OCI-LY1 (cell line): ENCODE measurements around the gene FRMD4A.

Source experiments
- H2AFZ ChIP-seq: fragments of 200-600 bp; sonication (generic), shearing (Covaris generic); 2 replicates; pipeline ENCODE4 v1.6.0; 2014; ENCODE audit warnings: antibody characterized with exemption, mild to moderate bottlenecking, low read length
- H3F3A ChIP-seq: fragments of 200-600 bp; sonication (generic), shearing (Covaris generic); 2 replicates; pipeline ENCODE4 v1.6.0; 2014; ENCODE audit warnings: mild to moderate bottlenecking, antibody characterized with exemption, low read length, moderate library complexity; ENCODE audit not compliant: insufficient read depth
- H3K27ac ChIP-seq: fragments of 200-600 bp; sonication (generic); 2 replicates; pipeline ENCODE4 v1.5.1; 2014; ENCODE audit warnings: low read length, mixed run types, mild to moderate bottlenecking, low read depth; ENCODE audit not compliant: poor library complexity, severe bottlenecking
- H3K27me3 ChIP-seq: fragments of 200-600 bp; sonication (generic); 2 replicates; pipeline ENCODE4 v1.6.0; 2014; ENCODE audit warnings: antibody characterized with exemption, mild to moderate bottlenecking, low read length, moderate library complexity; ENCODE audit not compliant: insufficient read depth
- H3K36me3 ChIP-seq: fragments of 200-600 bp; sonication (generic); 2 replicates; pipeline ENCODE4 v1.6.1; 2014; ENCODE audit warnings: mild to moderate bottlenecking, antibody characterized with exemption, low read length, moderate library complexity, mixed read lengths; ENCODE audit not compliant: insufficient read depth
- H3K4me1 ChIP-seq: fragments of 200-600 bp; sonication (generic); 2 replicates; pipeline ENCODE4 v1.5.1; 2014; ENCODE audit warnings: mild to moderate bottlenecking, low read length, moderate library complexity; ENCODE audit not compliant: insufficient read depth, severe bottlenecking
- H3K4me2 ChIP-seq: fragments of 200-600 bp; sonication (generic), shearing (Covaris generic); 2 replicates; pipeline ENCODE4 v1.6.1; 2014; ENCODE audit warnings: low read length
- H3K4me3 ChIP-seq: fragments of 200-600 bp; sonication (generic); 2 replicates; pipeline ENCODE4 v1.5.1; 2014; ENCODE audit warnings: low read length, low read depth, mild to moderate bottlenecking, mixed read lengths; ENCODE audit not compliant: poor library complexity, severe bottlenecking
- H3K79me2 ChIP-seq: fragments of 200-600 bp; shearing (Covaris generic); 2 replicates; pipeline ENCODE4 v1.6.1; 2016; ENCODE audit warnings: mixed run types, low read length, mixed read lengths; ENCODE audit not compliant: insufficient read depth
- H3K9ac ChIP-seq: fragments of 200-600 bp; sonication (generic), shearing (Covaris generic); 2 replicates; pipeline ENCODE4 v1.6.1; 2014; ENCODE audit warnings: mild to moderate bottlenecking, low read length, mixed read lengths
- H3K9me2 ChIP-seq: fragments of 200-600 bp; sonication (generic), shearing (Covaris generic); 2 replicates; pipeline ENCODE4 v1.6.1; 2014; ENCODE audit warnings: low read depth, mild to moderate bottlenecking, low read length, mixed read lengths
- H3K9me3 ChIP-seq: fragments of 200-600 bp; shearing (Covaris generic); 2 replicates; pipeline ENCODE4 v1.6.1; 2014; ENCODE audit warnings: low read length, mixed read lengths
- H4K20me1 ChIP-seq: fragments of 200-600 bp; sonication (generic), shearing (Covaris generic); 2 replicates; pipeline ENCODE4 v1.6.0; 2016; ENCODE audit warnings: mild to moderate bottlenecking, low read length; ENCODE audit not compliant: insufficient read depth
- CTCF ChIP-seq: fragments of 200-600 bp; sonication (generic), shearing (Covaris generic); IDR thresholded peaks from 2 replicates; pipeline ENCODE4 v1.5.1; 2017; ENCODE audit warnings: mild to moderate bottlenecking, antibody characterized with exemption, low read length, moderate library complexity, mixed read lengths
- EZH2 ChIP-seq: fragments of 200-600 bp; sonication (generic), shearing (Covaris generic); IDR thresholded peaks from 2 replicates; pipeline ENCODE4 v1.8.0; 2017; ENCODE audit warnings: borderline replicate concordance, mixed run types, mild to moderate bottlenecking, antibody characterized with exemption, low read length, moderate library complexity, mixed read lengths

The FRMD4A gene

GRCh38 chr10:14003517-14004184 lies 327.1 kb downstream of the FRMD4A start:
- H3K9me3 ChIP-seq, result no peaks in the 10 kb centered on the region
- H4K20me1 ChIP-seq, result no peaks in the 10 kb centered on the region
- TF ChIP-seq CTCF (no peak), EZH2 (no peak)
- no peaks in the 10 kb centered on the region for H3K9me2 ChIP-seq
- no peaks in the 10 kb centered on the region for H3K36me3 ChIP-seq
- H3K4me3 ChIP-seq, result no peak overlapping the region
- H3K4me1 ChIP-seq, result no peaks in the 10 kb centered on the region
- no peaks in the 10 kb centered on the region for H3F3A ChIP-seq
- H3K79me2 ChIP-seq, result no peaks in the 10 kb centered on the region
- no peak overlapping the region for H3K4me2 ChIP-seq
- H3K27ac ChIP-seq, result no peak overlapping the region
- no peaks in the 10 kb centered on the region for H3K27me3 ChIP-seq
- H2AFZ ChIP-seq, result no peak overlapping the region
- no peak overlapping the region for H3K9ac ChIP-seq

- Histone ChIP-seq H3F3A (no peaks in the 10 kb centered on the region), H3K4me3 (no peak overlapping the region), H3K27me3 (no peaks in the 10 kb centered on the region), H2AFZ (no peak overlapping the region), H3K27ac (no peak overlapping the region), H3K79me2 (no peaks in the 10 kb centered on the region), H3K9me2 (no peaks in the 10 kb centered on the region), H4K20me1 (no peaks in the 10 kb centered on the region), H3K9me3 (no peaks in the 10 kb centered on the region), H3K9ac (no peak overlapping the region), H3K4me1 (no peaks in the 10 kb centered on the region), H3K36me3 (no peaks in the 10 kb centered on the region), H3K4me2 (no peak overlapping the region)
- no peak for TF ChIP-seq CTCF
- no peak for TF ChIP-seq EZH2
Measured at GRCh38 chr10:14001298-14002040, 329.3 kb downstream of the FRMD4A start.

GRCh38 chr10:13998163-13998835 lies 332.4 kb downstream of the FRMD4A start:
- no peaks in the 10 kb centered on the region for H3K4me1 ChIP-seq
- no peak overlapping the region for H3K27ac ChIP-seq
- no peaks in the 10 kb centered on the region for H3K79me2 ChIP-seq
- H2AFZ ChIP-seq, result no peak overlapping the region
- H3K36me3 ChIP-seq, result no peaks in the 10 kb centered on the region
- no peaks in the 10 kb centered on the region for H3K9me2 ChIP-seq
- no peaks in the 10 kb centered on the region for H3K27me3 ChIP-seq
- no peaks in the 10 kb centered on the region for H3K9me3 ChIP-seq
- no peak for TF ChIP-seq EZH2
- no peak overlapping the region for H3K4me3 ChIP-seq
- H3K9ac ChIP-seq, result no peak overlapping the region
- no peak overlapping the region for H3K4me2 ChIP-seq
- no peaks in the 10 kb centered on the region for H3F3A ChIP-seq
- no peaks in the 10 kb centered on the region for H4K20me1 ChIP-seq
